Body of pancreas (tissue), 4 donors: ENCODE data around the gene ADCY9. TPM values are rescaled to one million over a fixed set of nuclear protein-coding genes. Genes with fewer than 3 reads are reported as not detected.

Experiments
- ATAC-seq: fragments of 150-250 bp; one replicate; pipeline ENCODE4 v1.9.1; 2016
- DNase-seq, 4 donors: peaks; one replicate each; pipeline ENCODE4 v3.0.0-alpha.2; 2019
- H3K27ac ChIP-seq, 4 donors: fragments of 200-600 bp; sonication (generic); 1 replicate in 3 of 4; 2 replicates in 1 of 4; pipeline versions ENCODE4 v1.5.1 to v1.6.1; 2016 to 2019; ENCODE audit warnings: mild to moderate bottlenecking in 1 of 4, mixed read lengths in 1 of 4, moderate library complexity in 1 of 4
- H3K27me3 ChIP-seq, 2 donors: fragments of 200-600 bp; sonication (generic); one replicate each; pipeline ENCODE4 v1.6.0; 2016; ENCODE audit warnings: mild to moderate bottlenecking in 1 of 2
- H3K36me3 ChIP-seq, 2 donors: fragments of 200-600 bp; sonication (generic); replicated peaks in 1 of 2; 2 replicates each; pipeline ENCODE4 v1.5.1; 2016; ENCODE audit warnings: low read depth in 2 of 2; ENCODE audit not compliant: insufficient read depth in 1 of 2
- H3K4me1 ChIP-seq: fragments of 200-600 bp; sonication (generic); one replicate; pipeline ENCODE4 v1.6.0; 2016
- H3K4me3 ChIP-seq, 2 donors: fragments of 200-600 bp; sonication (generic); 1 replicate in 1 of 2; 2 replicates in 1 of 2; pipeline ENCODE4 v1.5.1; 2016 to 2019
- H3K9me3 ChIP-seq, 3 donors: fragments of 200-600 bp; sonication (generic); 1 replicate in 2 of 3; 2 replicates in 1 of 3; pipeline ENCODE4 v1.5.1; 2016
- CTCF ChIP-seq, 7 experiments: fragments of 450-650 bp in 4 of 7; fragments of 200-600 bp in 3 of 7; sonication (generic) in 3 of 7; IDR thresholded peaks; one replicate each; pipeline ENCODE4 v1.5.1; 2016 to 2019; ENCODE audit warnings: antibody characterized with exemption in 7 of 7
- POLR2A ChIP-seq, 3 donors: fragments of 450-650 bp; IDR thresholded peaks; one replicate each; pipeline ENCODE4 v1.6.1; 2016; ENCODE audit warnings: antibody characterized with exemption in 3 of 3, mild to moderate bottlenecking in 2 of 3
- WGBS, 2 donors: methylation state at CpG; one replicate each; pipeline ENCODE4 v1.1.5; 2017; 5-methylcytosine and 5-hydroxymethylcytosine counted together
- intact Hi-C: fragments of 100-400 bp; cut with DNase I; formaldehyde crosslinking; loops from one replicate; pipeline ENCODE4 v1.15.1; 2023
- small RNA-seq: library from RNA; depleted of rRNA; stranded (forward); fragments of <200 nt; gene quantifications from one replicate; pipeline ENCODE3, GENCODE V24; 2016
- total RNA-seq, 2 donors: library from RNA; depleted of rRNA; stranded (reverse); fragments of >200 nt; gene quantifications; one replicate each; pipeline ENCODE4 v1.1.0, GENCODE V29; 2016

The ADCY9 gene
- total RNA-seq, 2 donors from 2014 or later: 22.4 to 29.1 TPM

DNA sequence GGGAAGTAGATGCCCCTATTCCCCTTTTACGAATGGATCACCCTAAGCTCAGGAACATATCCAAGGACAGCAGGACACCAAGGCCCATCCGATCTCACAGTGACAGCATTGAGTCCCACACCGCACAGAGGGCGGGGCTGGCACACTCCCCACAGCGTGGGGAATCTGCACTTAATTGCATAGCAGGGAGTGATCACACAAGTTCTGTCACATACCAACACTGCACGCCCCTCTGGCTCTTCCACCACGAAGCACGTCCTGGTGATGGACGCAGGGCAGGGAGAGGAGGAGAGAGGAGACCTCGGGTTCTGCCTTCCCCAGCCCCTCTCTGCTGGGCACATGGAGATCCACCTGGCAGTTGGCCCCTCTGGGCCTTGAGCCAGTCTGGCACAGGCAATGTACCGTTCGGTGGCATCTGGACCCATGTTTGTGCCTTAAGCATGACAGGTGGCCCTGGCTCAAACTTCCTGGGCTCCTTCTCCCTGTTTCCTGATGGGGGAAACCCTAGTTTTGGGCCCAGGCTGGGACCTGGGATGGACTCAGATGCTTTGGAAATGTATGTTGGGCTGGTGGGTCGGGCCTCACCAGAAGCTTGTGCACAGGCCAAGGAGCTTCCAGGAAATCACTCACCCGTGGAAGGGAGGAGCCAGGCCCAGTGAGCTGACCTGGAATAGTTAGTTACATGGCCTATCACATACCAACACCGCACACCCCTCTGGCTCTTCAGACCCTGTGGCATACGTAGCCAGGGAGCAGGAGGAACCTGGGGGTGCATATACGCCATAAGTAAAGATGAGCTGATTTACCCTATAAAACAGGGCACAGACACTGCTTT lies 200.6 kb downstream of the ADCY9 start:
- H3K4me3 ChIP-seq: no peak overlapping the region
- H3K36me3 ChIP-seq: no peaks in the 10 kb centered on the region
- TF ChIP-seq CTCF (IDR thresholded peaks at IDR 0.05) (no peak), POLR2A (IDR thresholded peaks at IDR 0.05) (no peak)
- no peaks in the 10 kb centered on the region for H3K4me1 ChIP-seq
- intact Hi-C loops: no loop called here
- ATAC-seq: no peak
- H3K9me3 ChIP-seq: no peaks in the 10 kb centered on the region
- 81 to 89% methylated on average over 12 to 17 of the region's 17 CpGs for WGBS, 2 donors
- no peak for DNase-seq
- H3K27me3 ChIP-seq: no peaks in the 10 kb centered on the region
- no peak overlapping the region for H3K27ac ChIP-seq

- DNase-seq: no peak
- H3K9me3 ChIP-seq: no peaks in the 10 kb centered on the region
Measured at GRCh38 chr16:3912897-3913296, 203.3 kb downstream of the ADCY9 start.

More at GRCh38 chr16:3912897-3913296, 203.3 kb downstream of the ADCY9 start:
- no peak for ATAC-seq
- WGBS, 2 donors: 83 to 89% methylated on average over 5 to 6 of the region's 6 CpGs
- intact Hi-C loops: no loop called here
- no peak overlapping the region for H3K27ac ChIP-seq
- H3K4me3 ChIP-seq: no peak overlapping the region
- no peaks in the 10 kb centered on the region for H3K27me3 ChIP-seq
- no peaks in the 10 kb centered on the region for H3K4me1 ChIP-seq
- H3K36me3 ChIP-seq: no peaks in the 10 kb centered on the region
- no peak for TF ChIP-seq POLR2A (IDR thresholded peaks at IDR 0.05)
- no peak for TF ChIP-seq CTCF (IDR thresholded peaks at IDR 0.05)

Small RNA genes lying within 50 kb of the gene (small RNA-seq; reads per million reads assigned to genes)
- not detected for gene AC009171.1

Other genes starting within 250 kb of the ADCY9 start
- 10 to 100 TPM; 35.3 to 57.7 TPM for gene CREBBP, start 235.7 kb downstream of the ADCY9 start, total RNA-seq
- gene SRL, start 125.6 kb upstream of the ADCY9 start, total RNA-seq: not detected
- gene TFAP4, start 156.6 kb upstream of the ADCY9 start, total RNA-seq: 10 to 100 TPM in 1 of 2 donors, 1 to 10 TPM in 1; 8.3 to 18.8 TPM
- 1 to 10 TPM; 6.0 to 6.3 TPM for gene GLIS2, start 199.6 kb upstream of the ADCY9 start, total RNA-seq
- gene PAM16, start 234.9 kb upstream of the ADCY9 start, total RNA-seq: 10 to 100 TPM; 25.9 to 27.7 TPM